ENCODE results near the gene GEMIN5.

GRCh38 chr5:154861946-154862345 is 76.1 kb downstream of the GEMIN5 start:
- TF ChIP-seq HMGXB4 (CRISPR knock-in tag; IDR thresholded peaks at IDR 0.05; ENCODE audit: borderline replicate concordance): no peak
- TF ChIP-seq CTCF (IDR thresholded peaks at IDR 0.05): no peak
- no peak for TF ChIP-seq RCOR1 (IDR thresholded peaks at IDR 0.05; ENCODE audit: low read depth, low read length)
- no peak for TF ChIP-seq RFX5 (IDR thresholded peaks at IDR 0.05)
- TF ChIP-seq SMC3 (IDR thresholded peaks at IDR 0.05): no peak
- TF ChIP-seq SREBF2 (IDR thresholded peaks at IDR 0.05): no peak
